Measurements from ENCODE around the gene TMEM31. TPM values are rescaled to one million over a fixed set of nuclear protein-coding genes. Genes with fewer than 3 reads are reported as not detected.

Gene TMEM31
- total and polyA plus RNA-seq, 2 donors (not counting 1 experiment from before 2014, with no cell fraction given): 0.25 TPM; not detected in 1

GRCh38 chrX:103687073-103687695 lies 23.5 kb upstream of the TMEM31 start:
- peaks cover 8% of the 10 kb centered on the region for H3K79me2 ChIP-seq (ENCODE audit: control insufficient read depth, insufficient read depth, low read length)
- no peaks in the 10 kb centered on the region for H3K9me3 ChIP-seq (ENCODE audit: control extremely low read depth in 1 of 3, control insufficient read depth in 2 of 3, insufficient read depth in 1 of 3, low read length in 2 of 3)
- no peaks in the 10 kb centered on the region for H4K20me1 ChIP-seq (ENCODE audit: control insufficient read depth, insufficient read depth, low read length, poor library complexity, severe bottlenecking)
- Mint-ChIP-seq H3K27ac (no peak overlapping the region), H3K4me3 (no peak overlapping the region), H3K4me1 (peaks cover 7% of the 10 kb centered on the region), H3K27me3 (no peaks in the 10 kb centered on the region), H3K9me3 (ENCODE audit: insufficient read depth) (no peaks in the 10 kb centered on the region)
- TF ChIP-seq EZH2 (IDR thresholded peaks at IDR 0.05; ENCODE audit: borderline replicate concordance, insufficient read depth, low read depth, low read length, poor library complexity, severe bottlenecking): no peak
- TF ChIP-seq CTCF (IDR thresholded peaks at IDR 0.05): no peak
- ATAC-seq (ENCODE audit: low read depth) (peak; percentile 65), DNase-seq (peak; percentile 93)
- H3K9ac ChIP-seq (ENCODE audit: low read length): peak overlapping the region; percentile 83
- H2AFZ ChIP-seq (ENCODE audit: insufficient read depth, low read depth, low read length, poor library complexity, severe bottlenecking): peak overlapping the region; percentile 65
- H3K4me1 ChIP-seq (ENCODE audit: control insufficient read depth in 2 of 2, insufficient read depth in 2 of 2, low read length in 2 of 2): peaks cover 3 to 4% of the 10 kb centered on the region in 2 donors
- CTCF ChIA-PET: no interaction called here
- intact Hi-C loops (cut with micrococcal nuclease): loop anchor here (2.0 to 10.0 kb wide), 5 partner anchors 132 to 470 kb away; partner anchors contain the start of genes BEX4, RAB9B and ZCCHC18
- peaks cover 0 to 19% of the 10 kb centered on the region in 2 experiments for H3K36me3 ChIP-seq (replicated peaks in 1 of 2; ENCODE audit: control extremely low read depth in 1 of 2, control insufficient read depth in 1 of 2, extremely low read depth in 1 of 2, insufficient read depth in 2 of 2, low read length in 1 of 2)
- H3K4me2 ChIP-seq (replicated peaks; ENCODE audit: low read depth, low read length, poor library complexity, severe bottlenecking): peak overlapping the region; percentile 69
- peak overlapping the region; percentile 74 to 95 (median 80) for H3K4me3 ChIP-seq (ENCODE audit: control extremely low read depth in 1 of 5, extremely low read depth in 1 of 5, insufficient read depth in 1 of 5, low read depth in 2 of 5, low read length in 4 of 5)
- H3K27ac ChIP-seq (ENCODE audit: low read length in 2 of 2): peak overlapping the region; percentile 97
- no peaks in the 10 kb centered on the region for H3K27me3 ChIP-seq (replicated peaks in 1 of 4; ENCODE audit: control extremely low read depth in 1 of 4, control insufficient read depth in 3 of 4, insufficient read depth in 4 of 4, low read length in 3 of 4)
- WGBS (ENCODE audit: insufficient coverage): 0% methylated on average over 21 of the region's 40 CpGs
- POLR2A ChIA-PET: interaction anchor here (0.7 to 1.0 kb wide), 3 partner anchors 57 to 90 kb away, joined by 3 to 8 read pairs (median 7); no protein-coding TSS in a partner anchor

GRCh38 chrX:103687696-103688201 lies 23.0 kb upstream of the TMEM31 start:
- Mint-ChIP-seq H3K27me3 (no peaks in the 10 kb centered on the region), H3K4me3 (no peak overlapping the region), H3K4me1 (peaks cover 7% of the 10 kb centered on the region), H3K27ac (no peak overlapping the region), H3K9me3 (ENCODE audit: insufficient read depth) (no peaks in the 10 kb centered on the region)
- Histone ChIP-seq H2AFZ (ENCODE audit: insufficient read depth, low read depth, low read length, poor library complexity, severe bottlenecking) (peak overlapping the region; percentile 65), H3K9me3 (ENCODE audit: control extremely low read depth in 1 of 3, control insufficient read depth in 2 of 3, insufficient read depth in 1 of 3, low read length in 2 of 3) (no peaks in the 10 kb centered on the region), H3K79me2 (ENCODE audit: control insufficient read depth, insufficient read depth, low read length) (peaks cover 8% of the 10 kb centered on the region), H3K4me1 (ENCODE audit: control insufficient read depth in 2 of 2, insufficient read depth in 2 of 2, low read length in 2 of 2) (peaks cover 3 to 4% of the 10 kb centered on the region in 2 donors), H3K4me2 (replicated peaks; ENCODE audit: low read depth, low read length, poor library complexity, severe bottlenecking) (peak overlapping the region; percentile 69), H3K9ac (ENCODE audit: low read length) (peak overlapping the region; percentile 83), H4K20me1 (ENCODE audit: control insufficient read depth, insufficient read depth, low read length, poor library complexity, severe bottlenecking) (no peaks in the 10 kb centered on the region), H3K4me3 (ENCODE audit: control extremely low read depth in 1 of 5, extremely low read depth in 1 of 5, insufficient read depth in 1 of 5, low read depth in 2 of 5, low read length in 4 of 5) (peak overlapping the region; percentile 74 to 95 (median 80)), H3K27ac (ENCODE audit: low read length in 2 of 2) (peak overlapping the region; percentile 97), H3K36me3 (replicated peaks in 1 of 2; ENCODE audit: control extremely low read depth in 1 of 2, control insufficient read depth in 1 of 2, extremely low read depth in 1 of 2, insufficient read depth in 2 of 2, low read length in 1 of 2) (peaks cover 0 to 17% of the 10 kb centered on the region in 2 experiments), H3K27me3 (replicated peaks in 1 of 4; ENCODE audit: control extremely low read depth in 1 of 4, control insufficient read depth in 3 of 4, insufficient read depth in 4 of 4, low read length in 3 of 4) (no peaks in the 10 kb centered on the region)
- CTCF ChIA-PET: interaction anchor here (0.7 kb wide), 1 partner anchor 480 kb away, joined by 4 read pairs; no protein-coding TSS in a partner anchor
- peak; percentile 70 for DNase-seq
- intact Hi-C loops (cut with micrococcal nuclease): loop anchor here (2.0 to 10.0 kb wide), 5 partner anchors 133 to 470 kb away; partner anchors contain the start of genes BEX4, RAB9B and ZCCHC18
- ATAC-seq (ENCODE audit: low read depth): no peak
- TF ChIP-seq EZH2 (IDR thresholded peaks at IDR 0.05; ENCODE audit: borderline replicate concordance, insufficient read depth, low read depth, low read length, poor library complexity, severe bottlenecking) (no peak), CTCF (IDR thresholded peaks at IDR 0.05) (peak; percentile 53)
- POLR2A ChIA-PET: interaction anchor here (0.7 kb wide), 1 partner anchor 90 kb away, joined by 8 read pairs; no protein-coding TSS in a partner anchor
- 0% methylated on average over 5 of the region's 17 CpGs for WGBS (ENCODE audit: insufficient coverage)

Measured in B cell (primary cell).